ENCODE data around the gene CEP72.

Gene CEP72

DNA sequence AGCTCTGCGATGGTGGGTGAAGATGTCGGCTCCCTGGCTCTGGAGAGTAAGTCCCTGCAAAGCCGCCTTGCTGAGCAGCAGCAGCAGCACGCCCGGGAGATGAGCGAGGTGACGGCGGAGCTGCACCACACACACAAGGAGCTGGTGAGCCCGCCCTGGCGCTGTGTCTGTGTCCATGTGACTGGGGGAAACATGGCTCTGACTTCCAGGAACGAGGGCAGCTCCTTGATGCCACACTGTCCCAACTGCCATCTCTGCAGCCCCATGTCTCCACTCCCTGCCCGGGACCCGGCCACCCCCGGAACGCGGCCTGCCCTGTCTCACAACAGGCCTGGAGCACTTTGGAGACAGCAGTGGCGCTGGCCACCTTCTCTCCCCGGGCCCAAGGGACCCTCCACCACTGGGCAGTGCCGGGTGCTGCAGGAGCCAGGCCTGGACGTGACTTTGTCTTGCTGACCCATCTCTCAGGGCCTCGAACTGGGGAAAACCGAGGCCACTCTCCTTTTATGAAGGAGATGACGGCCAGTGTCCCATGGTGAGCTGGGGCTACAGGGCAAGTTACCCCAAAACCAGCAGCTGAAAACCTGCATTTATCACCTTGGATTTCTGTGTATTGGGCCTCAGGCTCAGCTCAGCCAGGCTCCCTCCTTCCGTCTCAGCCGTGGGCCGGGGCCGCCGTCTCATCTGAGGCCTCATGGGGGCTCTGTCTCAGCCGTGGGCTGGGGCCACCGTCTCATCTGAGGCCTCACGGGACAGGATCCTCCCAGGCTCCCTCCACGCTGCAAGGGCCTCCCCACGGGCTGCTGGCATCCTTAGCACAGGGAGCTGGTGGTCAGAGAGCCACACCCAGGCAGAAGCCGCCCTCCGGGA lies 28.6 kb downstream of the CEP72 start:
- DNase-seq = no peak

DNA sequence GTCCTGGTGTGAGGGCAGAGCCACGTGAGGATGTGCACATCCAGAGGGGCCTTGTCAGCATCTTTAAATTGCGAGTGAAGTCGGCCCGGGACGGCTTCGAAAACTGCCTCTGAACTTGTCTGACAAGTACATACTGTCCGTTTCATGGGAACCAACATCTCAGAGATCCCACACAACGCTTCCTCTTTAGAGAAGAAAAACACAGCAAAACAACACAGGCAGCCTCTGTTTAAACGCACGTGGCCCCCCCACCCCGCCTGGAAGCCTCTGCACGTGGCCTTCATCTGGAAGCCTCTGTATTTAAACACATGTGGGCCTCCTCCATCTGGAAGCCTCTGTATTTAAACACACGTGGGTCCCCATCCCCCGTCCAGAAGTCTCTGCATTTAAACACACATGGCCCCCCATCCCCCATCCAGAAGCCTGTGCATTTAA lies 29.2 kb downstream of the CEP72 start:
- no peak for DNase-seq

DNA sequence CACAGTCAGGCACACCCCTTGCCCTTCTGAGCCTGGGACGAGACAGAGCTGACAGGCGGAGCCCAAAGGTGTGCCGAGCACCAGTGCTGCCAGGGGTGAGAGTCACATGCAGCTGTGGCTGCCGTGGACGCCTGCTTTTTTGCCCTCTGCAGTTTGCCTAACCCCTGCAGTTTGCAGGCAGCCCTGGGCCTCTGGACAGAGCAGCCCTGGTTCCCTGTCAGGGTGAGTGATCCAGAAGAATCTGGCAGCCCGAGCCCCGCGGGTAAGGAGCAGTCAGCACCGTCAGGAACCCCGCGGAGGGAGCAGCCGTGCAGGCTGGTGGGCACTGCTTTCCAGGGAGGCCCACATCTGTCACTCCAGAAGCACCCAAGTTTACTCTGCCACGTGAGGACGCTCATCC lies 30.3 kb downstream of the CEP72 start:
- no peak for DNase-seq

DNA sequence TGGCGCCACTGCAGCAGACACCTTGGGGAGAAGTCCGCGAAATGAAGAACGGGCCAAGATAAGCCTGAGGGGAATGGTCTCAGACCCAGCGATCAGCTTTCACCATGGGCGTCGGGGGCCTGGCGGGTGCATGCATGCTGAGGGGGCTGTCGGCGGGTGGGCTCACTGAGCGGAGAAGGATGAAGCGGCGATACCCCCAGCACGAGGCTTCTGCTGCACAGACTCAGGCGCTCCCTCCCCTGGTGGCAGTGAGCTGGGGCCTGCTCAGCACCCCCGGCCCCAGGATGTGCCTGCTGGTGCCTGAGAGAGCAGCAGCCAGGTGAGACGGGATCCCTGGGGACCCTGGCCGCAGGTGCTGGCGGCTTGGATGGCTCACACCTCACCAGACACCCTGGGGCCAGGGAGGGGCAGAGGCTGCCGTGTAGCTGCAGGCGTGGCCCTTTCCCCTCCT lies 31.2 kb downstream of the CEP72 start:
- DNase-seq = peak; percentile 57

DNA sequence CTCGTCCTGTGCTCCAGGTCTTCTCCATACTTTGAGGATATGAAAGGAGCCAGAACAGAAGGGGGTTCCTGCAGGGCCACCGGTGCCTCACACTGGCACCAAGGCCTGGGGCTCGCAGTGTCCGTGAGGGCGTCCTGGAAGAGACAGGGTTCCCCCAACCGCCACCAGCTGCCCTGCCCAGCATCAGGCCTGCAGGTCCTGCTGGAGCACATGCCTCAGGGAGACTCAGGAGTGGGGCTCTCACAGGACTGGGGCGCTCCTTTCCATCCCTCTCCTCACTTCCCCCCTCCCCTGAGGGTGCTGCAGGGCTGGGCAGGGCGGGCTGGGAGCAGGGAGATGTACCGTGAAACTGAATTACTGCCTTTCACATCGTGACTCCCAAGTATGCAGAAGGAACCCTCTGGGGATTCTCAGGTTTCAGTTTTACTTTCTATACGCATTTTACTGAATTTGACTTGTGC lies 31.7 kb downstream of the CEP72 start:
- peak; percentile 57 for DNase-seq

DNA sequence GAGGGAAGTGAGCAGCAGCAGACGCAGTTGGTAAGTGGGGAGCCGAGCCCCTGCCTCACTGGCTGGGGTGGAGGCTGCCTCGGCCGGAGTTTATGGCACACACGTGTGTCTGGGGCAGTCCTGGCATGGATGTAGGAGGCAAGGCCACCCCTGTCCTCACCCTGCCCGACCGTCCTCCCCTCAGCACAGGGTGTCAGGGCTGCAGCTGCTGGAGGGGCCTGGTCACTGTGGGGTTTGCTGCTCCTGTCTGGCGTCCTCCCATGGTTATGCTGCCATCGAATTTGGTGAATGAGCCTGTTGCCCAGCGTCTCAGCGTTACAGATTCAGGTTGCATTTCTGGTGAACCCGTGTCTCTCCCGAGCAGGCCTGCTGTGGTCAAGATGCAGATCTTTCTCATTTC lies 32.4 kb downstream of the CEP72 start:
- DNase-seq = no peak

DNA sequence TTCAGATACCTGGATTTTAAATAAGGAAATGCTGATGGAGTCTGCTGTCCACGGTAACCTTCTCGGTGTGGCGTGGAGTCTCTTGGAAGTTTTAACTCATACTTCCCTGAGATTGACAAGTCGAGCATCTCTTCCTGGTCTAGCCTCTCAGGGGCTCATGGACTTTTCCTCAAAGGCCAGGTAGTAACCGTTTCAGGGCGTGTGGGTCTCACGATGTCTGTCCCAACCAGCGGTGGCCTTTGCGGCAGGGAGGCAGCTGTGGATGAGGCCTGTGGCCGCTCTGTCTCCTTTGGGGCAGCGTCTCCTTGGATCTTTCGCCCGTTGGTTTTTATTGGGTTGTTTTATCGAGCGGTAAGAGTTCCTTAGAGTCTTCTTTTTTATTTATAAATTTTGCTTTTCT lies 32.8 kb downstream of the CEP72 start:
- no peak for DNase-seq

DNA sequence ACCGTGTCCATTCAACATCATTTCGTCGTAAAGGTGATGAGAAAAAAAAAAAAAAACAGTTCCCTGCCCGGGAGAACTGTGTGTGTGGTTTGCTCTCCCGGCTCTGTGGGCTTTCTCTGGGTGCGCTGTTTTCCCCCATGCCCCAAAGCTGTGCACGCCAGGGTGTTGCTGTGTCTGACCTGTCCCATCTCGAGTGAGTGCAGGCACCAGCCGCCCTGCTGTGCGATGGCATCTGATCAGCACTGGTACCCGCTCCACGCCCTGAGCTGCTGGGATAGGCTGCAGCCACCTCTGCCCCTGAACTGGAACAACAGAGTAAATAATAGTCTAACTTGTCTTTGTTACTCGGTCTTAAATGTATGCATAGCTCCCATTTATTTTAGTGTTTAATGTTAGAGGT lies 33.3 kb downstream of the CEP72 start:
- no peak for DNase-seq

DNA sequence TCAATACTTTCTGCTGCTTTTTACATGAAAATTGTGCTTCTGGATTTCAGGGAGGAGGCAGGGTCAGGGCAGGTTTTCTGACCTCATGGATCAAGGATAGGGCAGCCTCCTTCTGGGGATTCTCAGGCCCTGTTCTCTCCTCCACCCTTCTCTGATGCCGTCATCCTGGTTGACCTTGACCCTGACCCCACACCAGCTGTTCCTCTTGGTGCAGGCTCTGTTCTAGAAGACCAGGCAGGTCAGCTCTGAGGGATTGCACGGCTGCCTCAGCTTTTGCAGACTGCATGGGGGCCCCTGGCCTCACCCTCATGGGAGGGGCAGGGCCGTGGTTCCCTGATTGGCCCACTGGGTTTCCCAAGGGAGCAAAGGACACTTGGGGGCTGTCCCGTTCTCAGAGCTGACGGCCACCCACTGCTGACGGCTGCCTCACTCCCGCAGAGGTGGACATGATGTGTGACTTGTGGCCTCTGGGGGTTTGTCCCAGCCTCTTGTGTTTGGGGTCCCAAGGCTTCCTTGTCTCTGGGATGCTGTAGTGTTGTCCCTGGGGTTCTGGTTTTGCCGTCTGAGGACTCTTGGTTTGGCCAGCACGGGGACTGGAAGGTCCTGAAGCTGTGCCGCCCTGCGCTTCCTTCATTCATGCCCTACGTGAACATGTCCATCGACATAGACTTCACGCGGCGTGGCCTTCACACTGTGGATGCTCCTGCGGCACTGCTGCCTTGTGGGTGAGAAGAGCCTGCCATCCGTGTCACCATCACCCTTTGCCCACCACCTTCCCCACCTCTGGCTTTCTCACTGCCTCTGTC lies 34.5 kb downstream of the CEP72 start:
- no peak for DNase-seq

DNA sequence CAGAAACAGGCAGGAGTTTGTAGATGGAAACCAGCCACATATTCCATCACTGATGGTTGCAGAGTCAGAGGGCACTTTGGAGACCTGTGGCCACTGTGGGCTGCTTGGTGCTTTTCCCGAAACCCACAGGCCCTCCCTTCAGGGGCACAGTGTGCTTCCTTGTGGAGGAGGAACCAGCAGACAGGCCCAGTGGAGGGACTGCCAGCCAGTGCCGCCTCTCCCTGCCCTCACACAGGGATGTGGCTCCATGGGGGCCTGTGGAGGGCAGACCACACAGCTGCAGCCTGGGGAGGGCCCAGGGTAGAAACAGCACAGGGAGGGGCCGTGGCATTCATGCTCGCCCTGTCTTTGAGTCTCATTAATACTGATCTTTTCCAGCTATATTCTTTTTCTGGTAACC lies 35.2 kb downstream of the CEP72 start:
- no peak for DNase-seq

DNA sequence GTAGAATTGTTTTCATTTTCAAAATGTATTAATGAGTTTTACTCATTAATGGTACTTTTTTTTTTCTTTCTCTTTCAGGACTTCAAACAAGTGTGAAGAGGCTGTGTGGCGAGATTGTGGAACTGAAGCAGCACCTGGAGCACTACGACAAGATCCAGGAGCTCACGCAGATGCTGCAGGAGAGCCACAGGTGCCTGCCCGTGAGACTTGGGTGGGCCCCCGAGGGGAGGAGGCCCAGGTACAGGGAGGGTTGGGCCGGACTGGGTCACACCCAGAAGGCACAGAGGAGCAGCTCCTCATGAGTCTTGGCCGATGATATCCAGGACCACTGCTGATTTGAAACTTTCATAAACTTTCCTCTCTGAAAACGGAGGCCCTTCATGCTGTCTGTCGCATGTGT lies 35.6 kb downstream of the CEP72 start:
- DNase-seq = no peak

DNA sequence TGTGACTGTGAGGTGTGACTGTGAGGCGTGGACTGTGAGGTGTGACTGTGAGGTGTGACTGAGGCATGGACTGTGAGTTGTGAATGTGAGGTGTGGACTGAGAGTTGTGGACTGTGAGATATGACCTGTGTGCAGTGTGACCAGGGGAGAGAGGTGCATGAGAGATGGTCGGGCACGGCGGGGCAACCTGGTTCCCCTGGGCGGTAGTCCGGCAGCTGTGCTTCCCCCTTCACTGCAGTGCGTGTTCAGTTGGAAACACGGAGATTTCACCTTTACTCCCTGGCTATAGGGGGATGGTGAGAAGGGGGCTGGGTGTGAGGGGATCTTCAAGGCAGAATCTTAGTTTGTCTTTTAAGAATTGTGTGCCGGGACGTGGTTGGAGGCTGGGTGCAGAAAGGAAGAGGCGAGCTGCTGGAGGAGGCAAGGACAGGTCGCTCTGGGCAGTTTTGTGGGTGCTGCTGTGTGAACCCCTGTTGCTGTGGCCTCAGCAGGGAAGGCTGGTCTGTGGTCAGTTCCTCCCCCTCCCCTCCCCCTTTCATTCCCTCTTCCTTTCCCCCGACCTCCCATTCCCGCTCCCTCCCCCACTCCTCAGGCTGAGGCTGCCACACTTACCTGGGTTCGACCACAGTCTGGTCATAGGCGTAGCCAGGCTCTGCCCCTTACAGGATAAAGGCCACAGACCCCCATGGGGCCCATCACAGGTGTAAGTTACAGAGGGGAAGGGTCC lies 39.3 kb downstream of the CEP72 start:
- no peak for DNase-seq

DNA sequence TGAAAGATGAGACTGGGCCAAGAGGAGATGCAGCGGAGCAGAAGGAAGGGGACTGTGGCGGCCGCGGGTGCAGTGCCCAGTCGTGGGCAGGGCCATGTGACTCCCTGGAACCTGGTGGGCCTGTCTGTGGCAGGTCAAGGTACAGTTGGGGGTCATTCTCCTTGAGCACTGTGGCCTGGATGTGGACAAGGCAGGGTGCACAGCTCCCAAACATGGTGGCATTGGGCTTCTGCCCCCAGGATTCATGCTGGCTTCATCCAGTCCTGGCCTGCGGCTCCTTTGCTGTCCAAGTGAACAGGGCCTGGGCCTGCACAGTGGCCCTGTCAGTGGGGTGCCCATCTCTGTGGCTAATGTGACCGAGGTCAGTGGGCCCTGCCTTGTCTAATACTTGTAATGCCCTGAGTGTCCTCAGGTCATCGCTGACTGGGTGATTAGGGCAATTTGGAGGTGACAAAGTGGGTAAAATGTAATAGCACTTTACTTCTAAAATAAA lies 39.9 kb downstream of the CEP72 start:
- no peak for DNase-seq

DNA sequence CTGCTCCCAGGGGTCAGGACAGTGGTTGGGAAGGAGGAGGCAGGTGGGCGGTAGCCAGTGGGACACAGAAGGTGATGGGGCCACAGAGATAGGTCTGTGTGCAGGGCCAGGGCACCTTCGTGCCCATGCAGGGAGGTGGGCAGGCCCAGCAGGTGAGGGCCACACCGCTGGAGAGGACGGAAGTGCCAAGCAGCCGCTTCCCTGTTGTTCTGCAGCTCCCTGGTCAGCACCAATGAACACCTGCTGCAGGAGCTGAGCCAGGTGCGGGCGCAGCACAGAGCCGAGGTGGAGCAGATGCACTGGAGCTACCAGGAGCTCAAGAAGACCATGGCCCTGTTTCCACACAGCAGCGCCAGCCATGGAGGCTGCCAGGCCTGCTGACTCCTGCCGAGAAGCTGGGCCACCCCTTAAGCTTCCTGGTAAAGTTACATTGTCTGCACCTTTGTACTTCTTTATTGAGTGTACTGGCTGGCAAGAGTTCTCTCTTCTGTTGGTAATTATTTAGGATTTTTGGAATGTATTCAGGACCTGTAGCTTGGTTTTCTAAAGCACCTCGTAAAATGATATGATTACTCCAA lies 40.7 kb downstream of the CEP72 start:
- peak; percentile 21 for DNase-seq

DNA sequence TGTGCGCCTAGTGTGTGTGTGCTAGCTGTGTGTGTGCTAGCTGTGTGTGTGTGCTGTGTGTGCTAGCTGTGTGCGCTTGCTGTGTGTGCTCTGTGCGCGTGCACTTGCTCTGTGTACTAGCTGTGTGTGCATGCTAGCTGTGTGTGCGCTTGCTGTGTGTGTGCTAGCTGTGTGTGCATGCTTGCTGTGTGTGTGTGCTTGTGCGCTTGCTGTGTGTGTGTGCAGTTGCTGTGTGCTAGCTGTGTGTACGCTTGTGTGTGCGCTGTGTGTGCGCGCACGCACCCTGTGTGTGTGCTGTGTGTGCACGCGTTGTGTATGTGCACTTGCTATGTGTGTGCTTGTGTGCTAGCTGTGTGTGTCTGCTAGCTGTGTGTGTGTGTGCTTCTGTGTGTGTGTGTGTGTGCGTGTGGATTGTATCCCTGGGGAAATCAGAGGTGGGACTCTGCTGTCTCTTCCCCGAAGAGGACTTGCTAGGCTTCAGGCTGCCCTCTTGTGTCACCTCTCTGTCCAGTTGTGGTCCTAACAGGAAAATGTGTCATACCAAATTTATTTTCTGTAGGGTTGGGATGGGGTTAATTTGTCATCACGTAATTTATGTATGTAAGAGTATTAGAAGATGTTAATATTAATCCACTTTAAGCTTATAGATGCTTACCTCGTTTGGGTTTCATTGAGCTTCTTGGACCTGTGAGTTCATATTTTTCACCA lies 42.1 kb downstream of the CEP72 start:
- DNase-seq = no peak

DNA sequence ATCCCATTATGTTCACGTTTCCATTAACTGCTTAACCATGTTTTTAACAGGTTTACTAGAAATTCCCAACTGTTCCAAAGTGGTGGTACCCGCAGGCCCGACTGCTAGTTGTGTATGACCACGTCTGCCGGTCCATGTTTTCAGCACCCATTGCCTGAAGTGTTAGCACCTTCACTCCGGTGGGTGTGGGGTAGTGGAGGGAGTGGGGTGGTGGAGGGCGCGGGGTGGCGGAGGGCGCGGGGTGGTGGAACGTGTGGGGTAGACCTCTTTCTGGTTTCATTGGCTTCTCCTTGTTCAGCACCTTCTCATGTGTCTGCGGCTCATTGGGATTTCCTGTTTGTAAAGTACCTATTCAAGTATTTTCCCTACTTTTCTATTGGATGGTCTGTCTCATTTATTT lies 43.3 kb downstream of the CEP72 start:
- DNase-seq = no peak

DNA sequence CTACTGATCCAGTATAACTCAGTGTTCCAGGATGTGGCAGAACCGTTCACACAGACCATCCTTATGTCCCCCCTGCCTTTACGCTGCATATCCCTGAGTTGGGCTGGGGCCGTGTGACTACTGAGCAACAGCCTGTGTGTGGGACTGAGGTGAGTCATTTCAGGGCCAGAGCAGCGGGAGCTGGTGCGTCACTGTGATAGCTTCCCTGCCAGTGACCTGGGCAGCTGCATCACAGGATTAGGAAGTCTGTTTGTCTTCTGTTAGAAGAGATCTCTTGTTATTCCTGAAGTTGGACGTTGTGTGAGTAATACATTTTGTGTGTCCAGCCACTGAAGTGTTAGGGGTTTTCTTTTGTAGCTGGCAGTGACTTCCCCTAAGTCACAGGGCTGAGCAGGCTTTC lies 45.4 kb downstream of the CEP72 start:
- no peak for DNase-seq

DNA sequence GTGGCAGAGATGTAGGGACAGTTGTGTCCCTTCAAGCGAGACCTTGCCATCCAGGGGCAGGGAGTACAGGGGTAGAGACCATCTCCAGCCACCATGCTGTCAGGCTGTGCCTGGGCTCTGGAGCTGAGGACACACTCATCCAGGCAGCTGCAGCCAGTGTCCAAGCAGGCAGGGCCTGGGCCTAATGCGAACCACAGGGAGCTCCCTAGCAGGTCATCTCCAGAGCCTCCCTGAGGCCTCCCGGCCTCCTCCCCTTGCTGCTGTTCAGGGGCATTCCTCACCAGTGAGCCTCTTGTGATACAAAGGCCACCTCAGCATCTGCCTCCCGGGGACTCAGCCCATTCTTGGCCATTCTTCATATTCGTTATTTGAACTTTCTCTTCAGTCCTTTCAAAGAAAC lies 46.0 kb downstream of the CEP72 start:
- no peak for DNase-seq

DNA sequence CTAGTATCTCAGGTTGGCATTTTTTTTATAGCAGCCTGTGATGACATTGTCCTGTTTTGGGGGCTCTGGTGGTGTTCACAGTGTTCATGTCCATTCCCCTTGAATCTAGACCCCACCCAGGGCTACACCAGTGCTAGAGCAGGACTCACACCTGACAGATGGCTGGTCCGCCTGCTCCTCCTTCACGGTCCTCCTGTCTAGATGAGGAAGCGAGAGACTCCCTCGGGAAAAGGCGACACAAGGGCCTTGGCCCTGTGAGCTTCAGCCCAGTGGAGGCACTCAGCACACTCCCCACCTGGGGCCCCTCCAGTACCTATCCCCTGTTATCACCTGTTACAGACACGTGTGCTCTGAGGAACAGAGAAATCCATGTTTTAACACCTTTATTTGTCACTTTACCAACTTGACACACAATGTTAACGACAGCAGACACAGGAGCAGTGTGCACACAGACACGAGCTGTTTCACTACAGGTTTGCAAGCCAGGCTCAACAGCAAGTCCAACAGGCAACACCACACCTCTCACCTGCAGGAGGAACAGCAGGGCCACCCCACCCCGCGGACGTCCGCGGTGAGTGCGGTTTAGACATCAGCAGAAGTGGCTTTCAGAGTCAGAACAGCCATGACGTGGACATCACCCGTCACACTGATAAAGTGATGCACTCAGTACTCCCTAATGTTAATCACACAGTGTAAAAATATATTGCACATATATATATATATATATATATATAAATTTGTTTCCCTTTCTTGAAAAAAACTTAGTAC lies 47.5 kb downstream of the CEP72 start:
- no peak for DNase-seq

DNA sequence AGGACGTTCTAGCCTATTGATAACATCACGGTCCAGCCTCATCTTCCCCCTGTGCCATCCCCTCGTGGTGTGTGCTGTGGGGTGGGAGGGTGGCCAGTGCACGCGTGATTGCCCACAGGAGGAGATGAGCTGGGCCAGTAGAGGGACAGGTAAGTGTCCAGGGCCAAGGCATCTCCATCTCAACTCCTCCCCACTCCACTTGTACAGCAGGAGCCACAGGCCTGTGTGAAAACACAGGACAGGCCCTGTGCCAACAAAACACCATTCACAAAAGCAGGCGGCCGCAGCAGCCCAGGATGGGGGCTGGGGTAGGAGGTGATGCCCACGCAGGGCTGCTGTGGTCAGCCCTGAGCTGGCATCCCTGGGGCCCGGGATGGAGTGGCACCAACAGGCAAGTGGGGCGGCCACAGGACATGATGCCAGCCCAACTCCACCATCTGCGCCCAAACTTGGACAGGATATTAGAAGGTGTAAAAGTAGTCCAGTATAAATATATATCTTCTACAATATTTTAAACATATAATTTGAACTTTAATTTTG lies 48.4 kb downstream of the CEP72 start:
- DNase-seq = no peak
